ENCODE results near the gene WDFY4.

The WDFY4 gene

GRCh38 chr10:48785796-48786195 lies 101.1 kb downstream of the WDFY4 start:
- FAIRE-seq (peak; percentile 39), DNase-seq (ENCODE audit: insufficient read length, low spot score) (no peak)

- DNase-seq (ENCODE audit: insufficient read length, low spot score) (no peak), FAIRE-seq (peak; percentile 28)
Observed at GRCh38 chr10:48786606-48787282, 102.1 kb downstream of the WDFY4 start.

DNA sequence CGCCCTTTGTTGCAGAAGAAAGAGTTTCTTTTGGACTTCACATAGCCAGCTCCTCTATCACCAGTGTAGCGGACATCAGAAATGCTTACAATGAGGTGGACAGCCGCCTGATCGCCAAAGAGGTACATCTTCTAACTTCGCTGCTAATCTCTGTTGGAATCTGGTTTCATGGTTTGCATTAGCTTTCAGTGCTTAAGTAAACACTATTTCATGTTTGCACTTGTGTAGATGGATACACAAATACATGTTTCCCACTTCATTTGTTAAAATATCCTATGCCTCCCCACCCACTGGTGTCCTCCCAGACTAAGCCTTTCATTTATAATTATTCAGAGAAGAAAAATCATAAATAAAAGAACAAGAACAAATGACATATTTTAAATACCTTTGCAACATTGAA lies 103.9 kb downstream of the WDFY4 start:
- FAIRE-seq, result no peak
- DNase-seq (ENCODE audit: insufficient read length, low spot score), result no peak

DNA sequence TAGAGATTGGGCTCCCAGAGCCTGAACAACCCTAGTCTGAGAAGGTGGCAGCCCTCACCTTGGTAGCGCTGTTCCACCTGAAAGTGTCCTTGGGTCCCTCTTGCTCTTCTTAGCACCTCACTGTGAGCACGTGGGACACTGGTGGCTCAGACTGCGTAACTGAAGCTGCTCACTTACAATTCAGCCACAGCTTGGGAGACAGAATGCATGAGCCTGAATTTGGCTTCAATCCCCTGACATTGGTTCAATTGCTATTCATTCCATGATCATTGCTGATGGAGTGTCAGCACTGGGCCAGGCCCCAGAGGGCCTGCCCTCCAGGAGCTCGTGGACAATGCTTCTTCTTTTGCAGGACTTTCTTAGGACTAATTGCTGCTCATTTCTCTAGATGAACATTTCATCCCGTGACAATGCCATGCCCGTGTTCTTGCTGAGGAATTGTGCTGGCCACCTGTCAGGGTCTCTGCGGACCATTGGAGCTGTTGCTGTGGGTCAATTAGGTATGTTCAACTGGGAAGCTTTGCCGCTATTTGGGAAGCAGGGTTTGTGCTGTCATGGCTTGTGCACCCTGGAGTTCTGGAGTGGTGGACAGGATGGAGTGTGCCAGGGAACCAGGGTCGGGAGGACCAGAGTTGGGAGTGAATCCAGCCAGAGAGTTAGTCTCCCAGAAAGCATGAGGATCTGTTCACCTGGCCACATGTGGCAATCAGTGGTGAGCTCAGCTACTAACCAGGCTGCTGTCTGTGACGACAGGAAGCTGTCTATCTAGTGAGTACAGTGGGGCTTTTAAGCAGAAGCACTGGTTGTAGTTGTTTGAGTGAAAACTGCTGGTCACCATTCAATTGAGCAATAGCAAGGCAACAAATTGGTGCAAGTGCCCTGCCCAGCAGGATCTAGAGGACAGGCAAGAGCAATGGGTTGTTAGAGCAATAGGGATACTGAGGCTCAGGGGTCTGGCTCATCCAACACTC lies 105.1 kb downstream of the WDFY4 start:
- DNase-seq (ENCODE audit: insufficient read length, low spot score) (no peak), FAIRE-seq (no peak)

DNA sequence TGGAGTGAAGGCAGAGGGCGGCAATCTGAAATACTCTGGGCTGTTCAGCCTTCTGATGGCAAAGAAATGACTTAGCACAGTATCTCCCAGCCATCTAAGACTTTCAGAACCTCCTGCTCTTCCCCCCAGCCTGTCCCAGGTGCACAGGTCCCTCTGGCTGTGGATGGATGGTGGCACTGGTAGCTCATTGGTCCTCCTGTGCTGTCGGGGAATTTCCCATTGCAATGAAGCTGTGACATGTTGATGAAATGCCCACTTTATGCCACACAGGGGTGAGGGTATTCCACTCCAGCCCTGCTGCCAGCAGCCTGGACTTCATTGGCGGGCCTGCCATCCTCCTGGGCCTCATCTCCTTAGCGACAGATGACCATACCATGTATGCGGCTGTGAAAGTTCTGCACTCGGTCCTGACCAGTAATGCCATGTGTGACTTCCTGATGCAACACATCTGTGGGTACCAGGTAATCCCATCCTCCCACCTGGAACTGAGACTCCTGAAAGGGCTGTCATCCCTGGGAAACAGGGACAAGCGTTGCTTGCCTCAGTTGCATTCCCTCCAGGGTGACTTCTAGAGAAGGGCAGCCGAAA lies 105.9 kb downstream of the WDFY4 start:
- FAIRE-seq, result no peak
- no peak for DNase-seq (ENCODE audit: insufficient read length, low spot score)

- no peak for DNase-seq (ENCODE audit: insufficient read length, low spot score)
Observed at GRCh38 chr10:48791267-48791928, 106.7 kb downstream of the WDFY4 start.

GRCh38 chr10:48792121-48792520 lies 107.4 kb downstream of the WDFY4 start:
- no peak for DNase-seq (ENCODE audit: insufficient read length, low spot score)

More at GRCh38 chr10:48791267-48791928, 106.7 kb downstream of the WDFY4 start:
- no peak for FAIRE-seq

DNA sequence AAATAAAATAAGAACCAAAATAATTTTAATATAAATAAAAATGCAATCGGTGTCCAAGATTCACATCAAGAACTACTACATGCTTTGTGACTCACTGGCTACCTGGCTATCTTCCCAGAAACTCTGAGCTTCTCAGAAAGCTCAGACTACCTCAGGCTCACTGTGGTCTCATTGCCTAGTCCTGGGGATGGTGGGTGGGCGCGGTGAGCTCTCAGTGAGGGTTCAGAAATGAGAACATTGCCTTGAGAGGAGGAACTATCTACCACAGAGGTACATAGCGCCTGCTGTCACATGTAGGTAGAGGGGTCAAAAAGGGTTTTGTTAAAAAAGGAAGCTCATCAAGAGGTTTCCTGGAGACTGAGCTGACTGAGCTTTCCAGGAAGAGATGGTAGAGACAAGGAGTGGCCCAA lies 108.0 kb downstream of the WDFY4 start:
- FAIRE-seq, result no peak
- DNase-seq (ENCODE audit: insufficient read length, low spot score), result no peak

More at GRCh38 chr10:48792121-48792520, 107.4 kb downstream of the WDFY4 start:
- no peak for FAIRE-seq

GRCh38 chr10:48794074-48794473 lies 109.4 kb downstream of the WDFY4 start:
- no peak for DNase-seq (ENCODE audit: insufficient read length, low spot score)
- FAIRE-seq, result no peak

DNA sequence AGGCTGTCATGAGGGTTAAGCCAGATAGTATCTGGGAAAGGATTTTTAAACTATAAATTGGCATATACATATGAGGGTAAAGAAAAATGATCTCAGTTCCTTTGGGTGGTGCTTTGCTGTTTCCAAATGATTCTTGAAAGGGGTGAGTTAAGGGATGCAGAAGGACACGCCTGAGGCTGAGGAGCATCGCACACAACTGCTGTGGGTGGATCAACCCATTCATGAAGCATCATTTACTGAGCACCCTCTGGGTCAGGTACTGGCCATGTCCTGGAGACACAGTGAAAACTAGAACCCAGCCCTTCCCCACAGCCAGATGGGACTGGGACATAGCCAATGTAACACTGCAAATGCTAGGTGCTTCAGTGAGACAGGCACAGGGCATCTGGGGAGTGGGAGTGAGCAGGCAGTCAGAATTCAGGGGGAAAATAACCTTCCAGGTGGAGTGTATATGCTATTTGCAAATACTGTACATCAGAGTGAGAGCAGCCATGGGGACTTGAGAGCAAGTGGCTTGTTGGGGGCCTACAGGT lies 112.1 kb downstream of the WDFY4 start:
- FAIRE-seq, result no peak
- no peak for DNase-seq (ENCODE audit: insufficient read length, low spot score)

- no peak for FAIRE-seq
- no peak for DNase-seq (ENCODE audit: insufficient read length, low spot score)
Observed at GRCh38 chr10:48797830-48798229, 113.2 kb downstream of the WDFY4 start.

GRCh38 chr10:48798481-48799254 lies 114.0 kb downstream of the WDFY4 start:
- FAIRE-seq, result no peak

GRCh38 chr10:48799341-48800006 lies 114.8 kb downstream of the WDFY4 start:
- FAIRE-seq, result no peak
- no peak for DNase-seq (ENCODE audit: insufficient read length, low spot score)

More at GRCh38 chr10:48798481-48799254, 114.0 kb downstream of the WDFY4 start:
- DNase-seq (ENCODE audit: insufficient read length, low spot score), result no peak

DNA sequence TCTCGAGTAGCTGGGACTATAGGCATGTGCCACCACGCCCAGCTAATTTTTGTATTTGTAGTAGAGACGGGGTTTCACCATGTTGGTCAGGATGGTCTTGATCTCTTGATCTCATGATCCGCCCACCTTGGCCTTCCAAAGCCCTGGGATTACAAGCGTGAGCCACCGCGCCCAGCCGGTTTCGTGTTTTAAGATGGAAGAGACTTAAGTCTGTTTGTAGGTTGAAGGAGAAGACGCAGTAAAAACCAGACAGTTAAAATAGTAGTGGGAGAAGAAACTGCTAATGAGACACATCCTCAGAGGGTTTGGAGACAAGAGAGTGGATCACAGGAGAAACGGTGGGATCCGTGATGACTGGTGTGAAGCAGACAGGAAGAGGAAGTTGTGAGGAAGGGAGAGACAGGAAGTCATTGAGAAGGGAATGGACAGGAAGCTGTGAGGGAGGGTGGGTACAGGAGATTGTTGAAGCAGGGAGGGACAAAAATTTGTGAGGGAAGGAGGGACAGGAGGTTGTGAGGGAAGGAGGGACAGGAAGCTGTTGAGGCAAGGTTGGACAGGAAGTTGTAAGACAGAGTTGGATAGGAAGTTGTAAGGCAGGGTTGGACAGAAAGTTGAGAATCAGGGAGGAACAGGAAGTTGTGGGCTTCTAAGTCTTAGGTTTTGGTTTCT lies 115.5 kb downstream of the WDFY4 start:
- FAIRE-seq, result peak; percentile 95
- peak; percentile 37 for DNase-seq (ENCODE audit: insufficient read length, low spot score)

DNA sequence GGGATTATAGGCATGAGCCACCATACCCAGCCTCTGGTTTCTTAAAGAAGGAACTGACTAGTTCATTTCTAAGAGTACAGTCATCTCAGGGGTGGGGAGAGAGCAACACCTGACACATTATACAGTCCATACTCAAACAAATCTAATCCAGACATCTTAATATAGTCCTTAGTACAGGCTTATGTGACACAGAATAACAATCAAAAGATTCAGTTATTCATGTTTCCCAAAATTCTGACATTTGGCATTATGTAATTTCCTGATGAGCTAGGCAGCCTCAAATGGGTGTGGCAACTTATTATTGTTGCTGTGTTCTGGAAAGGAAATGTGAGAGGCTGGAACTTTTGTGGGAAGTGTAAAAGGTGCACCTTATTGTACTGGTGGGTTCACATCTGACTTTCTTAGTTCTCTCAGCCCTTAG lies 116.3 kb downstream of the WDFY4 start:
- DNase-seq (ENCODE audit: insufficient read length, low spot score), result no peak
- peak; percentile 18 for FAIRE-seq

- FAIRE-seq (peak; percentile 98), DNase-seq (ENCODE audit: insufficient read length, low spot score) (peak; percentile 74)
Observed at GRCh38 chr10:48802611-48803071, 118.0 kb downstream of the WDFY4 start.

- DNase-seq (ENCODE audit: insufficient read length, low spot score) (no peak), FAIRE-seq (no peak)
Observed at GRCh38 chr10:48803801-48804584, 119.3 kb downstream of the WDFY4 start.

- FAIRE-seq (peak; percentile 80), DNase-seq (ENCODE audit: insufficient read length, low spot score) (no peak)
Observed at GRCh38 chr10:48804740-48805182, 120.1 kb downstream of the WDFY4 start.
